HepG2 (cell line): ENCODE results near the gene TMEM14A. TPM values are rescaled to one million over a fixed set of nuclear protein-coding genes. Genes with fewer than 3 reads are reported as not detected.
A peak's percentile ranks its signal among the peaks of the same experiment; 100 is the strongest.

Experiments used
- HOXA3 ChIP-seq: sonication (generic); formaldehyde crosslinking; IDR thresholded peaks from 2 replicates; pipeline ENCODE4 v1.5.0; 2020; ENCODE audit warnings: missing genetic modification reagents
- NRL ChIP-seq: sonication (generic); formaldehyde crosslinking; IDR thresholded peaks from 2 replicates; pipeline ENCODE4 v1.5.0; 2020; ENCODE audit warnings: missing genetic modification reagents, mild to moderate bottlenecking, moderate library complexity, borderline replicate concordance
- SIN3B ChIP-seq: fragments of 150-350 bp; IDR thresholded peaks from 2 replicates; pipeline ENCODE4 v1.6.1; 2014; ENCODE audit warnings: low read length
- SOX5 ChIP-seq: IDR thresholded peaks from 2 replicates; pipeline ENCODE4 v1.6.1; 2016; ENCODE audit warnings: borderline replicate concordance
- STAG1 ChIP-seq: sonication (generic); formaldehyde crosslinking; IDR thresholded peaks from 2 replicates; pipeline ENCODE4 v1.4.0; 2020; ENCODE audit warnings: missing genetic modification reagents
- TOPORS ChIP-seq: sonication (generic); formaldehyde crosslinking; IDR thresholded peaks from 2 replicates; pipeline ENCODE4 v1.8.0; 2023; ENCODE audit warnings: mild to moderate bottlenecking, missing genetic modification reagents
- ZBTB42 ChIP-seq: sonication (generic); formaldehyde crosslinking; IDR thresholded peaks from 2 replicates; pipeline ENCODE4 v1.5.0; 2020; ENCODE audit warnings: mild to moderate bottlenecking, missing genetic modification reagents
- ZNF12 ChIP-seq: sonication (generic); formaldehyde crosslinking; IDR thresholded peaks from 2 replicates; pipeline ENCODE4 v1.5.0; 2020; ENCODE audit warnings: missing genetic modification reagents
- ZNF207 ChIP-seq: fragments of 450-650 bp; IDR thresholded peaks from 2 replicates; pipeline ENCODE4 v1.6.1; 2016; ENCODE audit warnings: antibody characterized with exemption, borderline replicate concordance
- ZNF264 ChIP-seq: sonication (generic); formaldehyde crosslinking; IDR thresholded peaks from 2 replicates; pipeline ENCODE4 v1.4.0; 2020; ENCODE audit warnings: missing genetic modification reagents
- ZNF33A ChIP-seq: sonication (generic); formaldehyde crosslinking; IDR thresholded peaks from 2 replicates; pipeline ENCODE4 v1.5.1; 2020; ENCODE audit warnings: missing genetic modification reagents, mild to moderate bottlenecking, moderate library complexity, borderline replicate concordance
- ZNF510 ChIP-seq: sonication (generic); formaldehyde crosslinking; IDR thresholded peaks from 2 replicates; pipeline ENCODE4 v1.4.0; 2020; ENCODE audit warnings: low read depth, mild to moderate bottlenecking, missing genetic modification reagents
- ZNF546 ChIP-seq: sonication (generic); formaldehyde crosslinking; conservative IDR thresholded peaks from 2 replicates; pipeline ENCODE4 v1.8.1; 2023; ENCODE audit warnings: mild to moderate bottlenecking, missing genetic modification reagents
- ZNF589 ChIP-seq: sonication (generic); formaldehyde crosslinking; conservative IDR thresholded peaks from 2 replicates; pipeline ENCODE4 v1.8.0; 2022; ENCODE audit warnings: mild to moderate bottlenecking, moderate library complexity, missing genetic modification reagents
- polyA plus RNA-seq, 8 experiments: library from polyadenylated mRNA; depleted of rRNA in 3 of 8; stranded (reverse) in 7 of 8; unstranded in 1 of 8; fragments of >200 nt; fragmentation: Illumina TruSeq in 4 of 8; extraction: Trizol in 4 of 8; gene quantifications; 2 replicates each; pipeline versions ENCODE4 v1.2.1 to v1.2.3, GENCODE V29; 2011 to 2016; ENCODE audit warnings: low read depth in 4 of 8, missing spikeins in 1 of 8, mixed read lengths in 1 of 8; ENCODE audit not compliant: insufficient read depth in 1 of 8
- total RNA-seq, 5 experiments: library from RNA; depleted of rRNA; stranded (reverse); fragments of >200 nt; fragmentation: Illumina TruSeq; extraction: Trizol; gene quantifications; 2 replicates each; pipeline ENCODE4 v1.2.3, GENCODE V29; 2016; ENCODE audit warnings: low read depth in 1 of 5
- TF ChIP-seq, protein P1 (sequence below): sonication (generic); formaldehyde crosslinking; IDR thresholded peaks from 2 replicates; pipeline ENCODE4 v1.5.1; 2020; ENCODE audit warnings: mild to moderate bottlenecking, missing genetic modification reagents
- TF ChIP-seq, protein P2 (sequence below): sonication (generic); formaldehyde crosslinking; IDR thresholded peaks from 2 replicates; pipeline ENCODE4 v1.4.0; 2020; ENCODE audit warnings: missing genetic modification reagents, borderline replicate concordance
- TF ChIP-seq, protein P3 (sequence below): sonication (generic); formaldehyde crosslinking; IDR thresholded peaks from 2 replicates; pipeline ENCODE4 v1.8.0; 2022; ENCODE audit warnings: mild to moderate bottlenecking, missing genetic modification reagents; ENCODE audit not compliant: insufficient replicate concordance
- TF ChIP-seq, protein P4 (sequence below): sonication (generic); formaldehyde crosslinking; IDR thresholded peaks from 2 replicates; pipeline ENCODE4 v1.8.0; 2022; ENCODE audit warnings: mild to moderate bottlenecking, missing genetic modification reagents, moderate library complexity
- TF ChIP-seq, protein P5 (sequence below): sonication (generic); formaldehyde crosslinking; IDR thresholded peaks from 2 replicates; pipeline ENCODE4 v1.4.0; 2020; ENCODE audit warnings: mild to moderate bottlenecking, missing genetic modification reagents

TMEM14A gene
- total and polyA plus RNA-seq, 2 of the 13 experiments (the other 11 are each of a cell fraction or from before 2014, with no cell fraction given) = 24.6 to 73.7 TPM

DNA sequence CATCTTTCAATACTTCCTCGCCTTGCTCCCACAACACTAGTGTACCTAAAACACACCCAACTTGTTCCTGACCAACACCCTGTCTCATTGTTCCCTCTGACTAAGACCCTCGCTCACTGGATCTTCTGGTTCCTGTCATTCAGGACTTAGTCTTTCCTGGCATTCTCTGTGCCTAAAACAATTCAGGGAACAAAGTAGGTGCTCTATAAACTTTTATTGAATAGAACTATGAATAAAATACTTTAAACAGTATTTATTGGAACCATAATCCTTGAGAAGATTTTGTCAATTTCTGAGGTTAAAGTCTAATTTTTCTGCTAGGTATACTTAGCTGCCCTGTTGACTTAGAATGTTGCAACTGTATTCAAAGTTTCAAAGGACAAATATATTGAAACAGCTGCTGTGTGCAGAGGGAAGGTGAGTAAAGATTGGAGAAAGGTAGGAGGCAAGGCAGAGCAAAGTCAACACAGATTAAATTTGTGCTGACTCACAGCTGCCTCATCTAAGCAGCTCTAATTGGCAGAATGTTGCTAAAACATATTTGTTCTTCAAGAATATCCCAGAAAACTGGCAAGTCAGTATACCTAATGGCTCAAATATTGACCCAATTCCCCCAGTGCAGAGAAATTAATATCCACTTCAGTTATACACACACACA, 54.8 kb downstream of the TMEM14A start (continued):
- TF ChIP-seq, protein P1, sequence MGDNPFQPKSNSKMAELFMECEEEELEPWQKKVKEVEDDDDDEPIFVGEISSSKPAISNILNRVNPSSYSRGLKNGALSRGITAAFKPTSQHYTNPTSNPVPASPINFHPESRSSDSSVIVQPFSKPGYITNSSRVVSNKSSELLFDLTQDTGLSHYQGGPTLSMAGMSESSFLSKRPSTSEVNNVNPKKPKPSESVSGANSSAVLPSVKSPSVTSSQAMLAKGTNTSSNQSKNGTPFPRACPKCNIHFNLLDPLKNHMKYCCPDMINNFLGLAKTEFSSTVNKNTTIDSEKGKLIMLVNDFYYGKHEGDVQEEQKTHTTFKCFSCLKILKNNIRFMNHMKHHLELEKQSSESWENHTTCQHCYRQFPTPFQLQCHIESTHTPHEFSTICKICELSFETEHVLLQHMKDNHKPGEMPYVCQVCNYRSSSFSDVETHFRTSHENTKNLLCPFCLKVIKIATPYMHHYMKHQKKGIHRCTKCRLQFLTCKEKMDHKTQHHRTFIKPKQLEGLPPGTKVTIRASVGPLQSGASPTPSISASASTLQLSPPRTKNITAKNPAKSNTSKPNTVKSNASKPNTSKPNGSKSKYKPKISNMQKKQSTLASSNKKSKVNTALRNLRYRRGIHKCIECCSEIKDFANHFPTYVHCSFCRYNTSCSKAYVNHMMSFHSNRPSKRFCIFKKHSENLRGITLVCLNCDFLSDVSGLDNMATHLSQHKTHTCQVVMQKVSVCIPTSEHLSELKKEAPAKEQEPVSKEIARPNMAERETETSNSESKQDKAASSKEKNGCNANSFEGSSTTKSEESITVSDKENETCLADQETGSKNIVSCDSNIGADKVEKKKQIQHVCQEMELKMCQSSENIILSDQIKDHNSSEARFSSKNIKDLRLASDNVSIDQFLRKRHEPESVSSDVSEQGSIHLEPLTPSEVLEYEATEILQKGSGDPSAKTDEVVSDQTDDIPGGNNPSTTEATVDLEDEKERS (CRISPR knock-in tag) = peak; percentile 90
- no peak for TF ChIP-seq ZNF546 (CRISPR knock-in tag)
- no peak for TF ChIP-seq ZBTB42 (CRISPR knock-in tag)
- TF ChIP-seq, protein P2, sequence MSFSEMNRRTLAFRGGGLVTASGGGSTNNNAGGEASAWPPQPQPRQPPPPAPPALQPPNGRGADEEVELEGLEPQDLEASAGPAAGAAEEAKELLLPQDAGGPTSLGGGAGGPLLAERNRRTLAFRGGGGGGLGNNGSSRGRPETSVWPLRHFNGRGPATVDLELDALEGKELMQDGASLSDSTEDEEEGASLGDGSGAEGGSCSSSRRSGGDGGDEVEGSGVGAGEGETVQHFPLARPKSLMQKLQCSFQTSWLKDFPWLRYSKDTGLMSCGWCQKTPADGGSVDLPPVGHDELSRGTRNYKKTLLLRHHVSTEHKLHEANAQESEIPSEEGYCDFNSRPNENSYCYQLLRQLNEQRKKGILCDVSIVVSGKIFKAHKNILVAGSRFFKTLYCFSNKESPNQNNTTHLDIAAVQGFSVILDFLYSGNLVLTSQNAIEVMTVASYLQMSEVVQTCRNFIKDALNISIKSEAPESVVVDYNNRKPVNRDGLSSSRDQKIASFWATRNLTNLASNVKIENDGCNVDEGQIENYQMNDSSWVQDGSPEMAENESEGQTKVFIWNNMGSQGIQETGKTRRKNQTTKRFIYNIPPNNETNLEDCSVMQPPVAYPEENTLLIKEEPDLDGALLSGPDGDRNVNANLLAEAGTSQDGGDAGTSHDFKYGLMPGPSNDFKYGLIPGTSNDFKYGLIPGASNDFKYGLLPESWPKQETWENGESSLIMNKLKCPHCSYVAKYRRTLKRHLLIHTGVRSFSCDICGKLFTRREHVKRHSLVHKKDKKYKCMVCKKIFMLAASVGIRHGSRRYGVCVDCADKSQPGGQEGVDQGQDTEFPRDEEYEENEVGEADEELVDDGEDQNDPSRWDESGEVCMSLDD (CRISPR knock-in tag) = no peak
- 0 out of 2 replicates have a peak, but pooled peaks have one; percentile 79 for TF ChIP-seq ZNF510 (CRISPR knock-in tag)
- TF ChIP-seq NRL (CRISPR knock-in tag) = no peak
- TF ChIP-seq, protein P3, sequence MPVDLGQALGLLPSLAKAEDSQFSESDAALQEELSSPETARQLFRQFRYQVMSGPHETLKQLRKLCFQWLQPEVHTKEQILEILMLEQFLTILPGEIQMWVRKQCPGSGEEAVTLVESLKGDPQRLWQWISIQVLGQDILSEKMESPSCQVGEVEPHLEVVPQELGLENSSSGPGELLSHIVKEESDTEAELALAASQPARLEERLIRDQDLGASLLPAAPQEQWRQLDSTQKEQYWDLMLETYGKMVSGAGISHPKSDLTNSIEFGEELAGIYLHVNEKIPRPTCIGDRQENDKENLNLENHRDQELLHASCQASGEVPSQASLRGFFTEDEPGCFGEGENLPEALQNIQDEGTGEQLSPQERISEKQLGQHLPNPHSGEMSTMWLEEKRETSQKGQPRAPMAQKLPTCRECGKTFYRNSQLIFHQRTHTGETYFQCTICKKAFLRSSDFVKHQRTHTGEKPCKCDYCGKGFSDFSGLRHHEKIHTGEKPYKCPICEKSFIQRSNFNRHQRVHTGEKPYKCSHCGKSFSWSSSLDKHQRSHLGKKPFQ (CRISPR knock-in tag) = no peak
- no peak for TF ChIP-seq SIN3B
- TF ChIP-seq, protein P4, sequence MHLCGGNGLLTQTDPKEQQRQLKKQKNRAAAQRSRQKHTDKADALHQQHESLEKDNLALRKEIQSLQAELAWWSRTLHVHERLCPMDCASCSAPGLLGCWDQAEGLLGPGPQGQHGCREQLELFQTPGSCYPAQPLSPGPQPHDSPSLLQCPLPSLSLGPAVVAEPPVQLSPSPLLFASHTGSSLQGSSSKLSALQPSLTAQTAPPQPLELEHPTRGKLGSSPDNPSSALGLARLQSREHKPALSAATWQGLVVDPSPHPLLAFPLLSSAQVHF = peak; percentile 83
- TF ChIP-seq ZNF589 (CRISPR knock-in tag) = peak; percentile 92; the same call in 1 of the 2 replicates
- no peak for TF ChIP-seq ZNF207
- TF ChIP-seq, protein P5, sequence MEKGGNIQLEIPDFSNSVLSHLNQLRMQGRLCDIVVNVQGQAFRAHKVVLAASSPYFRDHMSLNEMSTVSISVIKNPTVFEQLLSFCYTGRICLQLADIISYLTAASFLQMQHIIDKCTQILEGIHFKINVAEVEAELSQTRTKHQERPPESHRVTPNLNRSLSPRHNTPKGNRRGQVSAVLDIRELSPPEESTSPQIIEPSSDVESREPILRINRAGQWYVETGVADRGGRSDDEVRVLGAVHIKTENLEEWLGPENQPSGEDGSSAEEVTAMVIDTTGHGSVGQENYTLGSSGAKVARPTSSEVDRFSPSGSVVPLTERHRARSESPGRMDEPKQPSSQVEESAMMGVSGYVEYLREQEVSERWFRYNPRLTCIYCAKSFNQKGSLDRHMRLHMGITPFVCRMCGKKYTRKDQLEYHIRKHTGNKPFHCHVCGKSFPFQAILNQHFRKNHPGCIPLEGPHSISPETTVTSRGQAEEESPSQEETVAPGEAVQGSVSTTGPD (CRISPR knock-in tag) = 0 out of 2 replicates have a peak, but pooled peaks have one; percentile 57
- TF ChIP-seq SOX5 (CRISPR knock-in tag) = peak; percentile 96
- peak; percentile 19; the same call in 1 of the 2 replicates for TF ChIP-seq STAG1 (CRISPR knock-in tag)
- peak; percentile 85 for TF ChIP-seq ZNF264 (CRISPR knock-in tag)
- peak; percentile 89 for TF ChIP-seq HOXA3 (CRISPR knock-in tag)
- no peak for TF ChIP-seq ZNF33A
- peak; percentile 86 for TF ChIP-seq ZNF12 (CRISPR knock-in tag)
- TF ChIP-seq TOPORS (CRISPR knock-in tag) = peak; percentile 80; the same call in 1 of the 2 replicates
